Spinal cord (tissue), 10 donors: ENCODE results near the gene KLF16. TPM values are rescaled to one million over a fixed set of nuclear protein-coding genes. Genes with fewer than 3 reads are reported as not detected.

Experiments
- DNase-seq, 6 donors: peaks; one replicate each; pipeline versions ENCODE4 v3.0.0 to v3.0.0-alpha.2; 2013 to 2015; ENCODE audit warnings: low spot score in 6 of 6, low read depth in 4 of 6
- H3K27ac ChIP-seq: one replicate; pipeline ENCODE4 v1.5.1; 2013; ENCODE audit warnings: low read depth, low read length, control low read depth
- H3K27me3 ChIP-seq: one replicate; pipeline ENCODE4 v1.6.1; 2013; ENCODE audit warnings: low read length; ENCODE audit not compliant: control insufficient read depth, insufficient read depth
- H3K36me3 ChIP-seq: one replicate; pipeline ENCODE4 v1.6.1; 2013; ENCODE audit warnings: low read length; ENCODE audit not compliant: control insufficient read depth, insufficient read depth
- H3K4me1 ChIP-seq: one replicate; pipeline ENCODE4 v1.6.1; 2013; ENCODE audit warnings: low read length; ENCODE audit not compliant: control insufficient read depth, insufficient read depth
- H3K4me3 ChIP-seq: one replicate; pipeline ENCODE4 v1.5.1; 2013; ENCODE audit warnings: low read depth, low read length, control low read depth
- H3K9me3 ChIP-seq: one replicate; pipeline ENCODE4 v1.6.1; 2013; ENCODE audit warnings: low read length; ENCODE audit not compliant: control insufficient read depth, insufficient read depth
- WGBS: methylation state at CpG from one replicate; pipeline ENCODE4 v1.1.5; 2013; ENCODE audit warnings: missing lambda C conversion rate; ENCODE audit not compliant: insufficient coverage; 5-methylcytosine and 5-hydroxymethylcytosine counted together
- polyA plus RNA-seq, 2 donors: library from polyadenylated mRNA; unstranded; fragments of 120-200 nt; gene quantifications; one replicate each; pipeline ENCODE4 v1.2.1, GENCODE V29; 2013; ENCODE audit not compliant: insufficient read length in 2 of 2
- total RNA-seq, 2 donors: library from RNA; depleted of rRNA in 1 of 2; stranded (reverse); fragments of 120-200 nt in 1 of 2; fragments of >200 nt in 1 of 2; gene quantifications; one replicate each; pipeline versions ENCODE4 v1.2.3 to v1.2.4, GENCODE V29; 2013 to 2014
- donor health status: healthy.

KLF16 gene
- total and polyA plus RNA-seq, 4 donors = 1.8 to 13.4 (median 7.3) TPM

DNA sequence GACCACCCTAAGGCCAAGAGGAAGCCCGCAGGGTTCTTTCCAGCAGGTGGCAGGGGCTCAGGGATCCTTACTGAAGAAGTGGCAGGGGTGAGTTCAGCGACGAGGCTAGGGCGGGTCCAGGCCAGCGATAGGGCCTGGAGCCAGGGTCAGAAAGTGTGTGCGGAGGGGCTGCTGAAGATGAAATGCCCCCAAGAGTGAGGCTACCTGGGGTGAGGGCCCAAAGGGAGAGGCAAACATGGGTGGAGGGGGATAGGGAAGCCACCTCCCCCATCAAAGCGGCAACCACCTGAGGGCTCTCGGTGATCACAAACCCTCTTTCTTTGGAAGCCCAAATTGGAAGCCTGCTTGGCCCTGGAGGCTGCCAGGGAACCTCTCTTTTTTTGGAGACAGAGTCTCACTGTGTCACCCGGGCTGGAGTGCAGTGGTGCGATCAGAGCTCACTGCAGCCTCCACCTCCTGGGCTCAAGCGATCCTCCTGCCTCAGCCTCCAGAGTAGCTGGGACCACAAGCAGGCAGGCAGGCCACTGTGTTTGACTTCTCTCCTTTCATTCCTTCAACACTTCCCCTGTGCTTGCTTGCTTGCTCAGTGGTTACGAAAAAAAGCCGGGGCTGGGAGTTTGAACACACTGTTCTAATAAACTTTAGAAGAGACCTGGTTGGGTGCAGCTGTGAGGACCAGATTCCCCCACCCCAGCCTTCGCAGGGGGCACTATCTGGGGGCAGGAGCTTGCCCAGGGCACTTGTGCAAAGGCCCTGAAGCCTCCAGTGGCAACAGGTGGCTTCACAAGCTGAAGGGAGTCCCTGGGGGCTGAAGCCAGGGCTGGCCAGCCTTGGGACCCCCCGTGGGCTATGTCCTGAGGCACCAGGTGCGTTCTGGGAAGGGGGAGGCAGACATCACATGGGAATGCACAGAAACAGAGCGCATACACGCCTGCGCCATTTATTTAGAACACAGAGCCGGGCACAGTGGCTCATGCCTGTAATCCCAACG lies 49.9 kb downstream of the KLF16 start:
- no peaks in the 10 kb centered on the region for H3K27me3 ChIP-seq
- H3K4me3 ChIP-seq = peak overlapping the region; percentile 55
- H3K9me3 ChIP-seq = no peaks in the 10 kb centered on the region
- H3K4me1 ChIP-seq = peaks cover 24% of the 10 kb centered on the region
- no peak for DNase-seq
- H3K36me3 ChIP-seq = peaks cover 48% of the 10 kb centered on the region
- WGBS = 66% methylated on average over 16 of the region's 21 CpGs
- no peak overlapping the region for H3K27ac ChIP-seq

- peaks cover 39% of the 10 kb centered on the region for H3K36me3 ChIP-seq
- WGBS = 0% methylated on average over 46 of the region's 47 CpGs
- H3K4me1 ChIP-seq = peaks cover 24% of the 10 kb centered on the region
- no peaks in the 10 kb centered on the region for H3K9me3 ChIP-seq
- DNase-seq = peak; percentile 51 to 94 (median 58)
- no peaks in the 10 kb centered on the region for H3K27me3 ChIP-seq
- H3K27ac ChIP-seq = peak overlapping the region; percentile 67
- peak overlapping the region; percentile 55 for H3K4me3 ChIP-seq
Measured at GRCh38 chr19:1812426-1813191, 50.8 kb downstream of the KLF16 start.

DNA sequence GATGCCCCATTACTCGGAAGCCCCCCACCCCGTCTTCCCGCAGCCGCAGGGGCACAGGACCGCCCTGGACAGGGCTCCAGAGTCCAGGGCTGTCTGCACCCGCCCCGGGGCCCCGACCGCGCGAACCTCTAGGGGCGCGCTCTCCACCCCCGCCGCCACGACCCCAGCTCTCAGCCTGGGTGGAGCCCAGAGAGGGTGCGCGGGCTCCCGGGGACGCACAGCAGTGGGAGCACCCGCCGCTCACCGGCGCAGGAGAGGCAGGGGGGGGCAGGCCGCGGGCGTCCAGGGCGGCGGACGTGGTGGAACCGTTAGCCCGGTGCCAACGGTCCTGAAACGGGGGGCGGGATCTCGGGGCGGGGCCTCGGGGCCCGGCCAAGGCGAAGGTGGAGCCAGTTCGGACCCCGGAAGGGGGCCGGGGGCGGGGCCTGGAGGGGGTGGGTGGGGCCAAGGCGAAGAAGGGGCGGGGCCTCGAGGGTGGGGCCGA lies 51.4 kb downstream of the KLF16 start, which contains the start of gene ATP8B3:
ATP8B3 (minus strand) TSS at position 335 of the 484 bp plus-strand sequence. CDS start 540 bp downstream, outside the sequence.
- 4% methylated on average over 36 of the region's 48 CpGs for WGBS
- H3K27ac ChIP-seq = peak within 1 kb of the TSS; percentile 67

DNA sequence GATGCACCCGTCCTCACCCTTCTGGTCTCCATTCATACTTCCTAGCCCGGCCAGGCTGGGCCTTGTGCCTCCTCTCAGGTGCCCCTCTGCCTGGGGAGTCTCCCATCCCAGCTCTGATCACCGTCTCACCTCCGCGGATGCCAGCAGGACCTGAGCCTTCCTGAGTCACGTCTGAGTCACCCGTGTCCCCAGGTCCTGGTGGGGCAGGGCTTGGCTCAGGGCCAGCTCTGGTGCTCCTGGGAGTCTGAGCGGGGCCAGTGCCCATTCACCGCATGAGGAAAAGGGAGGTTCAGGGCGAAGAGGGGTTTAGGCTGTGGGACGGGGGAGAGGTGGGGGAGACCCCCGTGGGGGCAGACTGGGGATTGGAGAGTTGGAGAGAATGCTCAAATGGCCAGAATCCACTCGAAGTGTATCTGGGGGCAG lies 51.9 kb downstream of the KLF16 start:
- Histone ChIP-seq H3K27me3 (no peaks in the 10 kb centered on the region), H3K4me3 (no peak overlapping the region), H3K36me3 (peaks cover 28% of the 10 kb centered on the region), H3K9me3 (no peaks in the 10 kb centered on the region), H3K27ac (no peak overlapping the region), H3K4me1 (peaks cover 24% of the 10 kb centered on the region)
- 38% methylated on average over 13 of the region's 13 CpGs for WGBS
- DNase-seq = peak in 2 of 6 donors; percentile 3 to 30

More for the DNA sequence above, 51.4 kb downstream of the KLF16 start, which contains the start of gene ATP8B3:
- no peak for DNase-seq
- Histone ChIP-seq H3K27me3 (no peaks in the 10 kb centered on the region), H3K36me3 (peaks cover 33% of the 10 kb centered on the region), H3K9me3 (no peaks in the 10 kb centered on the region), H3K4me1 (peaks cover 24% of the 10 kb centered on the region), H3K4me3 (peak within 1 kb of the TSS; percentile 55)

- DNase-seq = no peak
- H3K9me3 ChIP-seq = no peaks in the 10 kb centered on the region
- WGBS = 84% methylated on average over 16 of the region's 19 CpGs
- no peaks in the 10 kb centered on the region for H3K27me3 ChIP-seq
- H3K27ac ChIP-seq = no peak overlapping the region
- H3K4me3 ChIP-seq = no peak overlapping the region
- H3K4me1 ChIP-seq = peaks cover 24% of the 10 kb centered on the region
- H3K36me3 ChIP-seq = peaks cover 19% of the 10 kb centered on the region
Measured at GRCh38 chr19:1810439-1811160, 52.8 kb downstream of the KLF16 start.

DNA sequence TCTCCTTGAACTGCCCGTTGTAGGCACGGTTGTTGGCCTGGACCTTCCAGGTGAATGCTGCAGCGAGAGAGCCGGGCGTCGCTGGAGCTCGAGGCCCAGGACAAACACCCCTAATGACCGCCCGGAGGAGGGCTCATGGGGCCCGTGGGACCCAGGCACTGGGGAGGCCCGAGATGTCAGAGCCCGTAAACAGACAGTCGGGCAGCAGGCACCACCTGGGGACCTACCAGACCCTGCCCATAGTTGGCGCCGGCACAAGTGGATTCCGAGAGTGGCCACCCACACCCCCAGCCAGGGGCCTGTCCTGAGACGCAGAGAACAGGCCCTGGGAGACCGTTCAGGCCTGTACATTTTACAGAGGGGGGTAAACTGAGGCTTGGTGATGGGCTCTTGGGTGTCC lies 53.7 kb downstream of the KLF16 start:
- Histone ChIP-seq H3K4me1 (peaks cover 24% of the 10 kb centered on the region), H3K27me3 (no peaks in the 10 kb centered on the region), H3K36me3 (peaks cover 10% of the 10 kb centered on the region), H3K27ac (no peak overlapping the region), H3K4me3 (no peak overlapping the region), H3K9me3 (no peaks in the 10 kb centered on the region)
- DNase-seq = no peak
- 71% methylated on average over 15 of the region's 18 CpGs for WGBS

DNA sequence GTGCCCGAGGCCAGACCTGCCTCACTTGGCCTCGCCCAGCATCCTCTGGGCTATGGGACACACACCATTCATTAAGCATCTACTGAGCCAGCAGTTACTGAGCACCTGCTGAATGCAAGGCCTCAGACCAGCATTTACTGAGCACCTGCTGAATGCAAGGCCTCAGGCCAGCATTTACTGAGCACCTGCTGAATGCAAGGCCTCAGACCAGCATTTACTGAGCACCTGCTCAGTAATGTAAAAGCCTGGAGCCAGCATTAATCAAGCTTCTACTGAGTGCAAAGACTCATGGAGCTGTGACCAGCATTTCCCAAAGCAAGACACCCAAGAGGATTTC lies 55.0 kb downstream of the KLF16 start:
- Histone ChIP-seq H3K4me3 (no peak overlapping the region), H3K27ac (no peak overlapping the region), H3K36me3 (no peaks in the 10 kb centered on the region), H3K9me3 (no peaks in the 10 kb centered on the region), H3K4me1 (peaks cover 19% of the 10 kb centered on the region), H3K27me3 (no peaks in the 10 kb centered on the region)
- DNase-seq = no peak
- 85% methylated on average over 2 of the region's 2 CpGs for WGBS

- Histone ChIP-seq H3K27ac (no peak overlapping the region), H3K4me1 (peaks cover 14% of the 10 kb centered on the region), H3K9me3 (no peaks in the 10 kb centered on the region), H3K27me3 (no peaks in the 10 kb centered on the region), H3K4me3 (no peak overlapping the region), H3K36me3 (no peaks in the 10 kb centered on the region)
- peak in 1 of 6 donors; percentile 29 for DNase-seq
- WGBS = 65% methylated on average over 23 of the region's 30 CpGs
Measured at GRCh38 chr19:1807695-1808394, 55.5 kb downstream of the KLF16 start.
